ENCODE results near the gene FZD7.

FZD7 gene

DNA sequence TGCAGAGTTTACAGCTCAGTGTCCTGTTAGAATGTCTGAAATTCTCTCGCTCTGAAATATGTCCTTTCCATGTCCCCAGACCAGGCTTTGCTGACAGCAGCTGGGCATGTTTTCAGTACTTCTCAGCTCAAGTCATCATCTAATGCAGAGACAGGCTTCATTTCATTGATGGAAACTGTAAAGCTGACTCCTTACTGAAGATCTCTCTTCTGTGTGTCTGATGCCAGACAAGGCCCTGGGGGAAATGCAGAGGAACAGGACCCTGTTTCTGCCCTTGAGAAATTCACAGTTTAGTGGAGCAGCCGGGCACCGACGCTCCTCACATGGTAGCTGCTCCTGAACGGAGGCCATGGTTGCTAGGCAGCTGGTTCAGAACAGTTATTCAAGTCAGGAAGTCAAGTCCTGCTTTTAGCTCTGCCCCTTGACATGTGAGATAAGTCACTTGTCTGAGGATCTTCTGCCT lies 24.6 kb upstream of the FZD7 start:
- no peaks in the 10 kb centered on the region for H3K4me1 ChIP-seq
- no peak overlapping the region for H2AFZ ChIP-seq
- no peaks in the 10 kb centered on the region for H3K36me3 ChIP-seq (ENCODE audit: control insufficient read depth, insufficient read depth, low read length)
- H3K4me2 ChIP-seq (ENCODE audit: low read length): no peak overlapping the region
- no peaks in the 10 kb centered on the region for H3K9me3 ChIP-seq (ENCODE audit: control insufficient read depth, low read length)
- no peak overlapping the region for H3K9ac ChIP-seq
- no peaks in the 10 kb centered on the region for H3K27me3 ChIP-seq (ENCODE audit: control insufficient read depth, insufficient read depth, low read length)
- no peak overlapping the region for H3K4me3 ChIP-seq (ENCODE audit: low read depth, low read length)
- H3K27ac ChIP-seq: no peak overlapping the region
- H3K79me2 ChIP-seq: no peaks in the 10 kb centered on the region
- TF ChIP-seq, protein P1, sequence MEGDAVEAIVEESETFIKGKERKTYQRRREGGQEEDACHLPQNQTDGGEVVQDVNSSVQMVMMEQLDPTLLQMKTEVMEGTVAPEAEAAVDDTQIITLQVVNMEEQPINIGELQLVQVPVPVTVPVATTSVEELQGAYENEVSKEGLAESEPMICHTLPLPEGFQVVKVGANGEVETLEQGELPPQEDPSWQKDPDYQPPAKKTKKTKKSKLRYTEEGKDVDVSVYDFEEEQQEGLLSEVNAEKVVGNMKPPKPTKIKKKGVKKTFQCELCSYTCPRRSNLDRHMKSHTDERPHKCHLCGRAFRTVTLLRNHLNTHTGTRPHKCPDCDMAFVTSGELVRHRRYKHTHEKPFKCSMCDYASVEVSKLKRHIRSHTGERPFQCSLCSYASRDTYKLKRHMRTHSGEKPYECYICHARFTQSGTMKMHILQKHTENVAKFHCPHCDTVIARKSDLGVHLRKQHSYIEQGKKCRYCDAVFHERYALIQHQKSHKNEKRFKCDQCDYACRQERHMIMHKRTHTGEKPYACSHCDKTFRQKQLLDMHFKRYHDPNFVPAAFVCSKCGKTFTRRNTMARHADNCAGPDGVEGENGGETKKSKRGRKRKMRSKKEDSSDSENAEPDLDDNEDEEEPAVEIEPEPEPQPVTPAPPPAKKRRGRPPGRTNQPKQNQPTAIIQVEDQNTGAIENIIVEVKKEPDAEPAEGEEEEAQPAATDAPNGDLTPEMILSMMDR (IDR thresholded peaks at IDR 0.05): no peak

DNA sequence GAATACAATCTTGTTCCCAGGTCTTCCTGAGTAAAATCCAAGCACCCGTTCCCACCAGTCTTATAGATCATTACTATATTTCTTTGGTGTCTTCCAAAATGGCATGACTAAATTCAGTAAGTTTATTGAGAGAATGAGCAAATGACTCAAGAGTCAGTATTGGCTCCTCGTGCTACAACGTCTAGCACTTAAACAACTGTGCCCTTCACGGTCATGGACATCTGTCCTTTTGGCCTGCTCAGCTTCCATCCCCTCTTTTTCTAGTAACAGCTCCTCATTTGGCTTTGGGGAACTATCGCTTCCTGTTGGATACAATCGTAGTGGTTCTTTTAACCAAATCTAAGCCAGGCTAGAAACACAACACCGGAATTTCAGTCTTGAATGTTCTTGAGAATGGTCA lies 24.1 kb upstream of the FZD7 start:
- Histone ChIP-seq H3K27me3 (ENCODE audit: control insufficient read depth, insufficient read depth, low read length) (no peaks in the 10 kb centered on the region), H3K9me3 (ENCODE audit: control insufficient read depth, low read length) (no peaks in the 10 kb centered on the region), H3K36me3 (ENCODE audit: control insufficient read depth, insufficient read depth, low read length) (no peaks in the 10 kb centered on the region), H2AFZ (no peak overlapping the region), H3K9ac (no peak overlapping the region), H3K27ac (no peak overlapping the region), H3K4me1 (no peaks in the 10 kb centered on the region), H3K4me2 (ENCODE audit: low read length) (no peak overlapping the region), H3K79me2 (no peaks in the 10 kb centered on the region), H3K4me3 (ENCODE audit: low read depth, low read length) (no peak overlapping the region)
- TF ChIP-seq, protein P1 (IDR thresholded peaks at IDR 0.05): no peak

DNA sequence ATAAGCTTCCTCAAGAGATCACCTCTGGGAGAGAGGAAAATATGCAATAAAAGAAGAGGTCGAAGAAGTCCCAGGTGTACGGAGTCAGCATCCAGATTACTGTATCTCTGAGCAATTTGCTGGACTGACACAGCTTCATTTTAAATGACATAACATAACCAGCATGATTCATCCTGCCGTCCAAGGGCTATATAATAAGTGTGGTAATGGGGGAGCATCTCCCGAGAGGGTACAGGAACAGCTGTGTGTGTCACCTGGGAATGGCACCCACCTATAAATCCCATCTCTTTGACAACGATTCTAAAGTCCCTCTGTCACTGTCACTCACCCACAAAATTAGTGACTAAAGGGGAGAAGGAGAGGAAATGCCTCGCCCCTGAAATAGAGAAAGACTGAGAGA lies 19.3 kb upstream of the FZD7 start:
- Histone ChIP-seq H3K4me3 (ENCODE audit: low read depth, low read length) (no peak overlapping the region), H3K79me2 (no peaks in the 10 kb centered on the region), H2AFZ (no peak overlapping the region), H3K4me1 (no peaks in the 10 kb centered on the region), H3K9me3 (ENCODE audit: control insufficient read depth, low read length) (no peaks in the 10 kb centered on the region), H3K4me2 (ENCODE audit: low read length) (no peak overlapping the region), H3K9ac (no peak overlapping the region), H3K27me3 (ENCODE audit: control insufficient read depth, insufficient read depth, low read length) (no peaks in the 10 kb centered on the region), H3K36me3 (ENCODE audit: control insufficient read depth, insufficient read depth, low read length) (no peaks in the 10 kb centered on the region), H3K27ac (no peak overlapping the region)
- TF ChIP-seq, protein P1 (IDR thresholded peaks at IDR 0.05): no peak

DNA sequence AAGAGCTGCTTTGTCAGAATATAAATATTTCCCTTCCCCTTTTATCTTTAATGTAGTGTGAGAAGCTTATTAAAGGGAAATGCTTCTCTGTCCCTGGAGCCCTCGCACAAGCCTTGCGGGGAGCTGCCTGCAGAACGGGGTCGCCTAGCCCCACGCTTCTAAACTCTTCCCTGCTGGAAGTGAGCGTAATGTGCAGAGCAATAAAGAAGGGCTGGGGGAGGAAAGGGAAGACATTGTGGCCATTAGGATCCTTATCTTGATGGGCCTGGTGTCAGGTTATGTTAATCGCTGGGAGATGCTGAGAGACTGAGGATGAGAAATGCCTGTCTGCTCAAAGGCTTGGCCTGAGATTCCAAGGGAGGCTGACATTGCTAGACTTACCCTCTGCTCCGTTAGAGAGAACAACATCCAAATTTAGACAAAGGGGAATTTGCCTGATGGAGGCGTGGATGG lies 18.9 kb upstream of the FZD7 start:
- no peak overlapping the region for H2AFZ ChIP-seq
- H3K4me2 ChIP-seq (ENCODE audit: low read length): no peak overlapping the region
- no peaks in the 10 kb centered on the region for H3K79me2 ChIP-seq
- H3K27ac ChIP-seq: no peak overlapping the region
- H3K9me3 ChIP-seq (ENCODE audit: control insufficient read depth, low read length): no peaks in the 10 kb centered on the region
- no peaks in the 10 kb centered on the region for H3K36me3 ChIP-seq (ENCODE audit: control insufficient read depth, insufficient read depth, low read length)
- H3K4me3 ChIP-seq (ENCODE audit: low read depth, low read length): no peak overlapping the region
- TF ChIP-seq, protein P1 (IDR thresholded peaks at IDR 0.05): no peak
- H3K27me3 ChIP-seq (ENCODE audit: control insufficient read depth, insufficient read depth, low read length): no peaks in the 10 kb centered on the region
- H3K4me1 ChIP-seq: no peaks in the 10 kb centered on the region
- no peak overlapping the region for H3K9ac ChIP-seq

DNA sequence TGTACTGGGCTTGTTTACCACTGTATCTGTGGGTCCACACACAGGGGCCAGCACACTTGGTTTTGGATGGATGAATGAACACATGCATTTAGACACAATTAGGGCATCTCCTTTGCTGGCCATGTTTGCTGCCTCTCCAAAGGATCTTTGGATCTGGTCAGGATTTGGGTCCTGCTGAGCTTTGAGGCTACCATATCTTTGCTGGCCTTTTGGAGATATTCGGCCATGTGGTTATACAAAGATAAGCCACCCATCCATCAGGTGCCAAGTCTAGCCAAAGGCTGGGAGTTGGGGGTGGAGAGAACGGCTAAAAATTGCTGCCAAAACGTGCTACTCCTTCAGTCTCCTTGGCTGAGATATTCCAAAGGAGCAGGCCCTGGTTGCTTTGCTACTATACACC lies 18.2 kb upstream of the FZD7 start:
- no peaks in the 10 kb centered on the region for H3K4me1 ChIP-seq
- H3K79me2 ChIP-seq: no peaks in the 10 kb centered on the region
- no peaks in the 10 kb centered on the region for H3K27me3 ChIP-seq (ENCODE audit: control insufficient read depth, insufficient read depth, low read length)
- H3K27ac ChIP-seq: no peak overlapping the region
- no peak overlapping the region for H3K4me2 ChIP-seq (ENCODE audit: low read length)
- H3K36me3 ChIP-seq (ENCODE audit: control insufficient read depth, insufficient read depth, low read length): no peaks in the 10 kb centered on the region
- TF ChIP-seq, protein P1 (IDR thresholded peaks at IDR 0.05): no peak
- no peak overlapping the region for H3K9ac ChIP-seq
- H3K4me3 ChIP-seq (ENCODE audit: low read depth, low read length): no peak overlapping the region
- no peaks in the 10 kb centered on the region for H3K9me3 ChIP-seq (ENCODE audit: control insufficient read depth, low read length)
- H2AFZ ChIP-seq: no peak overlapping the region

Measured in parathyroid adenoma (tissue), 2 donors.